ENCODE results near the gene C19orf38.

GRCh38 chr19:10874024-10874423, 25.8 kb downstream of the C19orf38 start:
- TF ChIP-seq EZH2phosphoT487 (IDR thresholded peaks at IDR 0.05; ENCODE audit: borderline replicate concordance, low read length) = no peak
- TF ChIP-seq, protein P1, sequence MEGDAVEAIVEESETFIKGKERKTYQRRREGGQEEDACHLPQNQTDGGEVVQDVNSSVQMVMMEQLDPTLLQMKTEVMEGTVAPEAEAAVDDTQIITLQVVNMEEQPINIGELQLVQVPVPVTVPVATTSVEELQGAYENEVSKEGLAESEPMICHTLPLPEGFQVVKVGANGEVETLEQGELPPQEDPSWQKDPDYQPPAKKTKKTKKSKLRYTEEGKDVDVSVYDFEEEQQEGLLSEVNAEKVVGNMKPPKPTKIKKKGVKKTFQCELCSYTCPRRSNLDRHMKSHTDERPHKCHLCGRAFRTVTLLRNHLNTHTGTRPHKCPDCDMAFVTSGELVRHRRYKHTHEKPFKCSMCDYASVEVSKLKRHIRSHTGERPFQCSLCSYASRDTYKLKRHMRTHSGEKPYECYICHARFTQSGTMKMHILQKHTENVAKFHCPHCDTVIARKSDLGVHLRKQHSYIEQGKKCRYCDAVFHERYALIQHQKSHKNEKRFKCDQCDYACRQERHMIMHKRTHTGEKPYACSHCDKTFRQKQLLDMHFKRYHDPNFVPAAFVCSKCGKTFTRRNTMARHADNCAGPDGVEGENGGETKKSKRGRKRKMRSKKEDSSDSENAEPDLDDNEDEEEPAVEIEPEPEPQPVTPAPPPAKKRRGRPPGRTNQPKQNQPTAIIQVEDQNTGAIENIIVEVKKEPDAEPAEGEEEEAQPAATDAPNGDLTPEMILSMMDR (IDR thresholded peaks at IDR 0.05; ENCODE audit: low read depth, low read length, poor library complexity, severe bottlenecking) = no peak
